Skeletal muscle cell (primary cell): ENCODE data around the gene CC2D2A.

Experiments
- DNase-seq: peaks from one replicate; pipeline ENCODE4 v3.0.0-alpha.2; 2010; ENCODE audit warnings: low read depth
- H3K4me3 ChIP-seq: 2 replicates; pipeline ENCODE4 v1.5.1; 2011; ENCODE audit warnings: low read depth, mild to moderate bottlenecking, control low read depth, low read length, moderate library complexity

Gene CC2D2A

DNA sequence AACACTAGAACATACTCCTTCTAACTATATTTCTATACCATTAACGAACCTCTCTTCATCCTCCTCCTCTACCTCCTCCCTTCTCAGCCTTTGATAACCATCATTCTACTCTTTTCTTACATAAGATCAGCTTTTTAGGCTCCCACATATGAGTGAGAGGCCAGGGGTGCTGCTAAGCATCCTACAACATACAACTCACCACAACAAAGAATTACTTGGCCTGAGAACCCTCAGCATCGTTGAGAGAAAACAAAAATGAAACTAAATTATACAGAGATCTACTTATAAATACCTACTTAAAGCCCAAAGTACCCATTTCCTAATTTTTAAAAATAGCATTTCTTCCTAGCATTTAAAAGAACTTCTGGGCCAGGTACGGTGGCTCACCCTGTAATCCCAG lies 77.7 kb downstream of the CC2D2A start:
- no peak for DNase-seq

DNA sequence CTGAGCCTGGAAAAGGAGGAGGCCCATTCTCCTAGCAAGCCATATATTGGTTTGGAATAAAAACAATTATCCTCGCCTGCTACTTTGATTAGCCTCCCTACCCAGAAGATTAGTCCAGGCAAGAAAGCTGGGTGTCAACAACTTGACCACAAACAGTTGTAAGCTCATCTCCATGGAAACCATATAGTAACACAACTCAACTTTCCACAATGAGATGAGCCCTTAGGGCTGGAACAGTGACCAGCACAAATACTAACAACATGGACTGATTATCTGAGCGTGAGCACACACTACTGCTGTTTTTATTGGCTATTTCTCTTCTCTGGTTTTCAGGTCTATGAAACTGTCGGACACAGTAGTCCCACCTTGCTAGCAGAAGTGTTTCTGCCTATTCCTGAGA lies 80.8 kb downstream of the CC2D2A start:
- DNase-seq: no peak
- no peak overlapping the region for H3K4me3 ChIP-seq

More for the DNA sequence above, 77.7 kb downstream of the CC2D2A start:
- no peak overlapping the region for H3K4me3 ChIP-seq

DNA sequence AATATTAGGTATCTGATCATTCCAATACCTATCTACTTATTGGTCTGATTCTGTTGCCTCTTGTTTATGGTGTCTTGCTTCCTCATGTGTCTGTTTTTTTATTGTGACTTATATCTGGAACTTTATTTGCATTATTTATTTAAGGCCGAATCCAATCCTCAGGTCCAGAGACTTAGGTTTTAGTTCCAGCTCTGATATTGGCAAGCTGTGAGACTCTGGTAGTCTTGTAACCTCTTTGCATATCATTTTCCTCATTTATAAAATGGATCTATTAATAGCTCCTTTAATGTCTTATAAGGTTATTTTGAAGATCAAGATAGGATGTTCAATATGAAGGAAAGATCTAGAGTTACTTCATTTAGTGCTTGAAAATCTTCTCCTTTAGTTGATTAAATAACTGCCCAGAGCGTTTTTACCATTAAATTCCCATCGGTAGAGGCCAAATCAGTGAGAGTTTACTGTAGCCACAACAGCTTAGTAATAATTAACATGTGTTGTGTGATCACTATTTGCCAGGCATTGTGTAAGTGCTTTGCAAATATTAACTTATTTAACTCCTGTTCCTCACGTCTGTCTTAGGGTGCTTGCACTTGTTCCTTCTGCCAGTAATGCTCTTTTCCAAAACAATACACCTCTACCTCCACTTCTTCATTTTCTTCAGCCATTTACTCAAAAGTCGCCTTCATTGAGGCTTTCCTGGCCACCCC lies 82.2 kb downstream of the CC2D2A start:
- H3K4me3 ChIP-seq: no peak overlapping the region
- DNase-seq: no peak

DNA sequence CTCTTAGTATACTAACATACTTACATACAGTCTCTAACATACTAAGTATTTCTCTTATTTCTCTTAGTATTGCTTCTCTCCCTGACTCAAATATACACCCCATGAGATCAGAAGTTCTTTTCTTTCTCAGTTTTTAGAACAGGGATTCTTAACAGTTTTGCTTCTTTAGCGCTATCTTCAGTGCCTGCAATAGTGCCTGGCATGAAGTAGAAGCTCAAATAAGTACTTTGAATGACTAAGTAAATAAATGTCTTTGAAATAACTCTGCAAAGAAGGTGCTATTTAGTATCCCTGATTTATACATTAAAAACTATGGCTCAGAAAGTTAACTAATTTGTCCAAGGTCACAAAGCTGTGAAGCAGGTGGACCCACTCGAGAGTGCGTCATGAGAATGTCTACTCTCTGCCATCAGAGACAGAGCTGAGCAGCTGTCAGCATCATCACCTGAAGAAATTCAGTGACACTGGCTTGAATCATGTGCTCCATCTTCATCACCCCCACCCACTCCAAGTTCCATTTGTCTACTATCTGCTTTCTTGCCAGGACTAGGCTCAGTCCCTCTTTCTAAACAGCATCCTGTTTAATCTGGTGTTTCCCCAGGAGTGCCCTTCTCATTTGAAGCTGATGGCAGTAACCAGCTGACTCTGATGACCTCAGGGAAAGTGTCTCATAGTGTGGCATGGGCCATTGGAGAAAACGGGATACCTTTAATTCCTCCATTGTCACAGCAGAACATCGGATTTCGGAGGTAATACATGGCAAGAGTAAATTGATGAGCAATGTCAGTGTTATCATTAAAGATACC lies 83.1 kb downstream of the CC2D2A start:
- DNase-seq: no peak

DNA sequence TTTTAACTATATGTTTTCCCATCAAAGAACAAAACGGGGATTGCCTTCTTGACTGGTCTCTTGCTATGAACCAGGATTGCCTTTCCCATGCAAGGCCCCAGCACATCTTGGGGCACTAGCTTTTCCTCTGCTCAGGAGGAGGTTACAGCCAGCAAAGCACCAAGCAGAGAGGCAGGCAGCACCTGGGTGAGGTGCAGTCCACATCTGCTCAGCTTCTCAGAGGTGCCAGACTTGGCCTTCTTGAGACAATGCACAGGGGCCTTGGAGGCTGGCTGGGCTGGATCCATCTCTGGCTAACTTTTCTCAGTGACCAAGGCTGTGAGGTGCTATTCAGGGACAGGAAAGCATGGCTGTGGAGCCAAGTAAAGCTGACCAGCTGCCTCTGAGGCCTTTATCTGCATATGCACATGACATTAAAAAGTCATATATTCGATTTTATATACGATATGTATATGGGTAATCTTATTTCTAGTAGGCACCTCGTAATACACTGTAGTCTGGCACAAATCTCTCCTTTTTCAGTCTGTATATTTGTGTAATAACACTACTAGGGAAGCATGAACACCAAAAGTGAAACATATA lies 86.9 kb downstream of the CC2D2A start:
- no peak overlapping the region for H3K4me3 ChIP-seq
- no peak for DNase-seq

More for the DNA sequence above, 83.1 kb downstream of the CC2D2A start:
- no peak overlapping the region for H3K4me3 ChIP-seq

DNA sequence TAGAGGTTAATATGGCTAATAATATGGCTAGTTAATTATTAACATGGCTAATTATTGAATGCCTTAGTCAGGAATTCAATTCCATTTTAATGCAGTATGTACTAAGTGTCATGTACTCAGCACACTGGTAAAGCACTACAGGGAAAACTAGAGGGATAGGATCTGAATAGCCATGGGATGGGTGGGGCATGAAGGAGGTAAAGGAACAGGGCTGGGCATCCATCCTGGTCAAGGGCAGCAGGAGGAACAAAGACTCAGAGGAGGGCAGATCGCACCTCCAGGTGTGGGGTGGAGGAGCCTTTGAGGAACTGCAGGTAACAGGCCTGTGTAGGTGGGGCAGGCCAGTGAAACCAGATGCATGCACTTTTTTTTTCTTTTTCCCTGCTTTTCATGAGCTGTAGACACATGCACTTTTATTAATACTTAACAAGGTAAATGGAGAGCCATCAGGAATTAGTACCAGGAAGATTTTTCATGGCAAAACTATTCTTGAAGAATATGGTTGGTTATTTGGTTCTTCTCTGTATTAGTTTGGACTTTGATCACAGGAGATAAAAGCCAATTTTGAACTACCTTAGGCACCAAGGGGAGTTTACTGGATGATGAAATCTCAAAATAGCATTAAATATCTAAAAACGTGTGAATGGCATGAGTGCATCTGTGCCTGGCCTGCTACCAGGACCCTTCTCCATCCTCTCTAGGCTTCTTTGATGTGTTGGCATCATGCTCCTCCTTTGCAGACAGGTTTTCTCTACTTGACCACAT lies 88.3 kb downstream of the CC2D2A start:
- no peak overlapping the region for H3K4me3 ChIP-seq
- DNase-seq: no peak

DNA sequence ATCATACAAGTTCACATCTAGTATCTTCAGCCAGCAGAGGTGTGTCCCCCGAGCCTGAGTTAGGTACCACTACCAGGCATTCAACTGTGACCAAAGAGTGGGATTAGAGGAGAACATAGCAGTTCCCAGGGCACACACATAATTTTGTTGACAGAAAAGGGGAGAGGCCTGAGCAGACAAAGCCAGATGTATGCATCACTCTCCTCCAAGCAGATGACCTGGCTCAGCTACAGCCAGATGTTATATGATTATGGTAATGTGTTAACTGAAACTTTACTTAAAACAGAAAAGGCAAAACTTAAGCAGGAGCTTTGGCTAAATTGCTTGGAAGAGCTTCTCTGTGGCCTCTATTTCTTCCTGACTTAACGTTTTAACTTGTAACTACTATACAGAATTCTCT lies 88.9 kb downstream of the CC2D2A start:
- DNase-seq: no peak
- no peak overlapping the region for H3K4me3 ChIP-seq

DNA sequence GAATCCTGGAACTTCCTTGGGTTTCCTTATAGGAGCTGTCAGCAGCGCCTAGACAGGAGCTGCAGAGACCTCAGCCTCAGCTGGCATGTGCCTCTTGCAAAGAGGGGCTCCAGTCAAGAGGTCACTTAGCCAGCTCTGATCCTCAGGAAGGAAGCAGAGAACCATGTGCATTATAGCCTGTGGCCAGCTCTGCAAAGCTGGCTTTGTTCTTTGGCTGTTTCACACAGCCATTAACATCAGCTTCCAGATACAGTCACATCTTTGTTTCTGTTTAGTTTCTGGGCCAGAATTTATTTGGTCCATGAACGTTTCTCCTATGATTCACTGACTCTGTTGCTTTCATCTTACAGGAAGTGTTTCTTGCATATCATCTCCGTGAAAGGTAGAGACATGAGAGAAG lies 92.4 kb downstream of the CC2D2A start:
- DNase-seq: no peak

DNA sequence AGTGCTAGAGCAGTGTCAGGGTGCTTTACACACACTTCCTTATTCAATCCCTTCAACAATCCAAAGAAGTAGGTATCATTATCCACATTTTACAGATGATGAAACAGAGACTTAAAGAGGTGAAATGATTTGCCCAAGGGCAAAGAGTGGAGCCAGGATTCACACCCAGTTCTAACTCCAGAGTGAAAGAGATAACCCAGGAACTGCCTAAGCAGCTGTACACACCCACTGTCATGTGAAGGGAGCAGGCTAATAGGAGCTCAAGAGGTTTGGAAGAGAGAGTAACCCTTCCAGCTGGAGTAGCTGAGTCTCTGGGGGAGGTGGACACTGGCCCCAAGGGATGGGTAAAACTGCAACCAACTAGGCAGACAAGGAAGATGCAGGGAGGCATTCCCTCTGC lies 92.9 kb downstream of the CC2D2A start:
- no peak for DNase-seq
- no peak overlapping the region for H3K4me3 ChIP-seq

More for the DNA sequence above, 92.4 kb downstream of the CC2D2A start:
- H3K4me3 ChIP-seq: no peak overlapping the region

DNA sequence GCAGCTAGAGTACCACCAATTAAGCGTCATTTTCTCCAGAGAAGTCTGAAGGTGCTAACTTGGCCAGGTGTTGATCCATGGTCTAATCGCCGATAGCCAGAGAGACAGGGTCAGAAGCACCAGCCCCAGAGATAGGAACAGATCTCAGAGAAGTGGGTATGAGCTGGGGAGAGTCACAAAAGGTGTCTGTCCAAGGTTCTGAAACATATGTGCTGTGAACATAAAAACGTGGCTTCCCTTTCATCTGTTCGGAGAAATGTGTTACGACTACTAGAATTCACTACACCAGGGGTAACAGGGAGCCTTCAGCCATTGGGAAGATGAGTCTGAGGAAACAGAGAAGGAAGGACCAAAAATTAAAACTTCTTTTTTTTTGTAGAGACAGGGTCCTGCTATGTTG lies 94.2 kb downstream of the CC2D2A start:
- H3K4me3 ChIP-seq: no peak overlapping the region

DNA sequence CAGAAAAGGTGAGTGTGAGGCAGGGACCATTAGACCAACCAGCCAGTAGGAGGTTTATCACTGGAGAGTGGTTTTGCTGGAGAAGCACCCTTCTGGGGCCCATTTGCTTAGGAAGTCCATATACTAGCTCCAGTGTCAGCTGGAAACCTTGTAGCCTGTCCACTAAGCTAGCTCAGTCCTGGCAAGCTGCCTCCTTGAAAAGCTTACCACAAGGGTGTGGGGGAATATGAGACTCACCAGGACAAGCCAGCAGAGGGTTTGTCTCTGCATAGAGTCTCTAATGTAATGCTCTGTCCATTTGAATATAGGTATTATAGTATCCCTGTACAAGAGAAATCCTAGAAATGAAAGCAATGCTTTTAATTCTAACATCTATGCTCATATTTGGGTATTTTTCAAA lies 99.1 kb downstream of the CC2D2A start:
- H3K4me3 ChIP-seq: no peak overlapping the region
- DNase-seq: no peak

More for the DNA sequence above, 94.2 kb downstream of the CC2D2A start:
- no peak for DNase-seq

DNA sequence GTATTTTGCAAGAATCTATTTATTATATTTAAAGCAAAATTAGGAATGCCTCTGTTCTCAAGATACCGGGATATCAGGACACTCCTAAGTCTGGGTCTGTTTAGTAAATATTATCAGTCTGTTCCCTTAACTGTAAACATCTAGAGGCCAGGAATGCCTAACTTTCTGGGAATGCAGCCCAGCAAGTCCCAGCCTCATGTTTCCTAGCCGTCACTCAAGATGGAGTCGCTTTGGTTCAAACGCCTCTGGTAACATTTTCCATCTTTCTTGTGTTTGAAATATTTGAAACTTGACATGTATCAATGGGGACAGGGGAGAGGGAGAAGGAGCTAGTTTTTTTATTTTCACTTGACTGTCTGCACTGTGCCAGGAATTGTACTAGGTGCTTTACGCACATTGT lies 100.1 kb downstream of the CC2D2A start:
- no peak for DNase-seq
- no peak overlapping the region for H3K4me3 ChIP-seq

DNA sequence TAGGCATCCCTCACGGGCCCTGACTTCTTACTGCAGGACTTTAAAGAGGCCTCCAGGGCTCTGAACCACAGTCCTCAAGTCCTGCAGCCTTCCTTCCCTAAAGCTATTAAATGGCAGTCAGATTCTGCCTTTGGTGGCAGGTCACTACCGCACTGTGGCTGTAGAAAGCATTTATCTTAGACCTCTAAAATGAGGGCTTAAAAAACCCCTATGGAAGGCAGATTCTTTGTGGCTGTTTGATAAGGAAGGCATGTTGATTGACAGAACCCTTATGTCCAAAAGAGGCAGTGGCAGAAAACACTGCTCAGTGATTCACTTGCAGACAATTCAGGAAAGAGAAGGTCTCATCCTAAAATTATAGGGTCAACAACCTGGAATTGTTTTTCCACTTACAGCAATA lies 106.3 kb downstream of the CC2D2A start:
- no peak for DNase-seq

DNA sequence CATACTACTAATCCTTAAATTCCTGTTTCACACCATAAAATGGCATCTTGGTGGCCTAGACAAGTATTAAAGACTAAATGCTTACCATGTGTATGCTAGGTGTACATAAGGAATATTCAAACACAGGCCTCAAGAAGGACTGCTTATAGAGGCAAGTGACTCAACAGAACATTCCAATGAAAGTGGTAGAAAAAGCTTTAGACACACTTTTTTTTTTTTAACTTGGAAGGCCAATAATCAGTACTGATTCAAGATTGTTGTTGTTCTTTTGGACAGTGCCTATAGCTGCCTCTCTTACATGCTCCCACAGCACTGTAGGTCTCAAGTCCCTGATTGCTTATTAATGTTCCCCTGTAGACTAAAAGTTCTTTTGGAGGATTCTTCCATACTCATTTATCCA lies 107.8 kb downstream of the CC2D2A start:
- DNase-seq: peak; percentile 13
- no peak overlapping the region for H3K4me3 ChIP-seq

More for the DNA sequence above, 106.3 kb downstream of the CC2D2A start:
- no peak overlapping the region for H3K4me3 ChIP-seq

DNA sequence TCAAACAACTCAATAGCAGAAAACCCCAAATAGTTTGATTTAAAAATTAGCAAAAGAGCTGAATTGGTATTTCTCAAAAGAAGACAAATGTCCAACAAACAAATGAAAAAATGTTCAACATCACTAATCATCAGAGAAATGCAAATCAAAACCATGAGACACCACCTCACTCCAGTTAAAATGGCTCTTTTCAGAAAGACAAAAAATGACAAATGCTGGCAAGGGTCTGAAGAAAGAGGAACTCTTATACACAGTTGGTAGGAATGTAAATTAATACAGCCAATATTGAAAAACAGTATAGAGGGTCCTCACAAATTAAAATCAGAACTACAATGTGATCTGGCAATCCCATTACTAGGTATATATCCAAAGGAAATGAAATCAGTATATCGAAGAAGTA lies 115.1 kb downstream of the CC2D2A start:
- H3K4me3 ChIP-seq: no peak overlapping the region
- no peak for DNase-seq

DNA sequence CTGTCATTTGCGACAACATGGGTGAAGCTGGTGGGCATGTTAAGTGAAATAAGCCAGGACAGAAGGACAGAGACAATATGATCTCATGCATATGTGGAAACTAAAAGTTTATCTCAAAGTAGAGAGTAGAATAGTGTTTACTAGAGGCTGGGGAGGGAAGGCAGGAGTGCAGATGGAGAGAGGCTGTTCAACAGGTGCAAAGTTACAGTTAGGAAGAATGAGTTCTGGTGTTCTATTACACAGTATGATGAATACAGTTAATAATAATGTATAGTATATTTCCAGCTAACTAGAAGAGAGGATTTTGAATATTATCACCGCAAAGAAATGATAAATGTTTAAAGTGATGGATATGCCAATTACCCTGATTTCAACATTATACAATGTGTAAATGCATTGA lies 115.6 kb downstream of the CC2D2A start:
- DNase-seq: no peak
- H3K4me3 ChIP-seq: no peak overlapping the region

DNA sequence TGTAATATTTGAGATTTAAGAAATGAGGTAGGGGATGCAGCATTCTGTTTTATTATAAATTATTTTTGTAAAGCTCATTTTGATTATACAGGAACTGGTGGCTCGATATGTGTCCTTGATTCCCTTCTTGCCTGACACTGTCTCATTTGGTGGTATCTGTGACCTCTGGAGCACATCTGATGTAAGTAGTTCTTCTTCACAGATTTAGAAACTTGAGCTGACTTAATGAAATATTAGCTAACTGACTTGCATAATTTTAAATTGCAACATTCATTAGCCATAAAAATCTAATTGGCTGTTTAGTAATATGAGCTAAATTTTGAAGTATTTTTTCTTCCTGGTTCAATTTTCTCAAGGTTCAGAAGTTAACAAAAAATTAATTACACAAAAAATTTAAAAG lies 116.4 kb downstream of the CC2D2A start:
- DNase-seq: peak; percentile 5
- H3K4me3 ChIP-seq: no peak overlapping the region

DNA sequence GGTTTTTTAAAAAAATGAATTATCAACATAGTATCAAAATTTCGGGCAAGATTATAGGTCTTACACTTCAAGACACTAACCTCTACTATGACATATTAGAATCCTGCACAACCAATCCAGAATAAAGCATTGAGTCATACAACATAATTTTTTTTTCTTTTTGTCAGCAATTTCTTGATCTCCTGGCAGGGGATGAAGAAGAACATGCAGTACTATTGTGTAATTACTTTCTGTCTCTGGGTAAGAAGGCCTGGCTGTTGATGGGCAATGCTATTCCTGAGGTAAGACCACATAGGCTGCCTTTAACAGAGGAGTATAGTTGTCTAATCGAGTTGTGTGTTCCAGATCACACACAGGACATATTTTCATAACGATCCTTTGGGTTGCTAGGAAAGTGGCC lies 118.0 kb downstream of the CC2D2A start:
- no peak overlapping the region for H3K4me3 ChIP-seq
- peak; percentile 68 for DNase-seq

DNA sequence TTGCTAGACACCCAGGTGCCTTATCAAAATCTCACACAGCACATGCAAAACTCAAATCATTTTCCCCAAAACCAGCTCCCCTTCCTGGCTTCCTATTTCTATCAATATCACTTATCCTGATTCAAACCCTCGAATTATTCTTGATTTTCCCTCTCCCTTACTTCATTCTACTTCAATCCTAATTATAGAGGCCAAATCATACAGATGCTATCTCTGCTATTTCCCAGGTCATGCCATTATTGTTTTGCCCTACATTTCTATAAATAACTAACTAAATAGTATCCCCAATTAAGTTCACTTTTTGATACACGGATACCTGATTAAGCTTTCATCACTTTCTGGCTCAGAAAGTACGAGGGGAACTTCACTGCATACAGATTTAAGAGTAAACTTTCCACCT lies 123.1 kb downstream of the CC2D2A start:
- no peak for DNase-seq
- H3K4me3 ChIP-seq: no peak overlapping the region

DNA sequence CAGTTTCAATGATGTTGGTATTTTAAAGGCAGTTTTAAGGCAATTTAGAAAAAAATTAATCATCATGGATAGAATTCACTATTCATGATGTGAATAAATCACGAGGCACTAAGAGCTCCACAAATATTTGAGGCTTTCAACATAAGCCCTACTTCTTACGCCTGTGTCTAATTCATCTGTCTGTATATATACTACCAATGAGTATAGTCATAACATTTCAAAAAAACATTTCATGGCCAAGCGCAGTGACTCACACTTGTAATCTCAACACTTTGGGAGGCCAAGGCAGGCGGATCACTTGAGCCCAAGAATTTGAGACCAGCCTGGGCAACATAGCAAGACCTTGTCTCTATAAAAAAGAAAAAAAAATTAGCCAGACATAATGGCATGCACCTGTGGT lies 129.0 kb downstream of the CC2D2A start:
- DNase-seq: no peak
- H3K4me3 ChIP-seq: no peak overlapping the region
